ENCODE data around the gene MCM9.

DNA sequence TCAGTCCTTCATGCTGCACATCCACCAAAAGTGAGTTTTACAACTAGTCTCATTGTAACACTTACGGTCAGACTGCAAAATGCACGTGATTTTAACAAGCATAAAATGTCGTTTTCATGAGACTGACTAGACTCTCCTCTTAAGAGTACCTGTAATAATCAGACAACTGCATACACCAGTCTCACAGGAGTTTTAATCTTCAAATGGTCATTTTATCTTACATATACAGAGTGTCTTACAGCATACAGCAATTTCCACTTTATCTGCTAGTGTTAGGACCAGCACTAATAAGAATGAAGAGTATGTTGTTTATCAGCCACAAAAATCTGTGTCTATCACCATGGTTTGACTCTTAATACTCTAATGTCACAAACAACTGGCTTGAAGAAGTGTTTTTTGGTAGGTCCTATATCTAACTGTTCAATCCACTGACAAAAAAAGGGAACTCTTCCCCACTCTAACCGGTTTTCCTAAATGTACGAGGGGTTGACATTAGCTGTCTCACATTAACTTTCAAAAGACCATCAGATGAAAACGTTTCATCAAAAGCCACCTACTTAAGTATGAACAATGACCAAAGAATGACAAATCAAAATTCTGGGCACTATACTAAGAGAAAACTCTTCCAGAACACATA is 42.5 kb downstream of the MCM9 start:
- TF ChIP-seq, protein P1, sequence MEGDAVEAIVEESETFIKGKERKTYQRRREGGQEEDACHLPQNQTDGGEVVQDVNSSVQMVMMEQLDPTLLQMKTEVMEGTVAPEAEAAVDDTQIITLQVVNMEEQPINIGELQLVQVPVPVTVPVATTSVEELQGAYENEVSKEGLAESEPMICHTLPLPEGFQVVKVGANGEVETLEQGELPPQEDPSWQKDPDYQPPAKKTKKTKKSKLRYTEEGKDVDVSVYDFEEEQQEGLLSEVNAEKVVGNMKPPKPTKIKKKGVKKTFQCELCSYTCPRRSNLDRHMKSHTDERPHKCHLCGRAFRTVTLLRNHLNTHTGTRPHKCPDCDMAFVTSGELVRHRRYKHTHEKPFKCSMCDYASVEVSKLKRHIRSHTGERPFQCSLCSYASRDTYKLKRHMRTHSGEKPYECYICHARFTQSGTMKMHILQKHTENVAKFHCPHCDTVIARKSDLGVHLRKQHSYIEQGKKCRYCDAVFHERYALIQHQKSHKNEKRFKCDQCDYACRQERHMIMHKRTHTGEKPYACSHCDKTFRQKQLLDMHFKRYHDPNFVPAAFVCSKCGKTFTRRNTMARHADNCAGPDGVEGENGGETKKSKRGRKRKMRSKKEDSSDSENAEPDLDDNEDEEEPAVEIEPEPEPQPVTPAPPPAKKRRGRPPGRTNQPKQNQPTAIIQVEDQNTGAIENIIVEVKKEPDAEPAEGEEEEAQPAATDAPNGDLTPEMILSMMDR (IDR thresholded peaks at IDR 0.05), result no peak
- TF ChIP-seq POLR2A (IDR thresholded peaks at IDR 0.05), result no peak
